Endothelial cell of umbilical vein (primary cell): ENCODE results near the gene ASIP. TPM values are rescaled to one million over a fixed set of nuclear protein-coding genes. Genes with fewer than 3 reads are reported as not detected.

Experiments used
- BruUV-seq: library from RNA; stranded (reverse); fragments of 400-500 nt; replicated peaks from 2 replicates; lab custom pipeline; 2021; lab: Mats Ljungman, UMichigan
- CTCF ChIA-PET: fragments of 300-600, 350-600 bp; sonication (Branson Sonifier 250); formaldehyde crosslinking; loops from one replicate; lab custom pipeline; 2021; ENCODE audit warnings: antibody characterized with exemption, inconsistent platforms; lab: Charles Lee
- POLR2A ChIA-PET: fragments of 300-600, 350-600 bp; sonication (Branson Sonifier 250); formaldehyde crosslinking; loops from one replicate; lab custom pipeline; 2021; ENCODE audit warnings: antibody characterized with exemption, inconsistent platforms; lab: Charles Lee
- DNase-seq: peaks from one replicate; pipeline ENCODE4 v3.0.0-alpha.2; 2011; ENCODE audit warnings: low read depth, low spot score
- FAIRE-seq: peaks from 2 replicates; lab custom pipeline; 2011; peaks lifted over from hg19 to GRCh38; lab: Jason Lieb, UNC
- H2AFZ ChIP-seq: 2 replicates; pipeline ENCODE4 v1.6.0; 2012; ENCODE audit warnings: low read depth, low read length, control low read depth, inconsistent platforms
- H3K27ac ChIP-seq: 2 replicates; pipeline ENCODE4 v1.5.1; 2011; ENCODE audit warnings: low read depth, mild to moderate bottlenecking, control low read depth, low read length, moderate library complexity; ENCODE audit not compliant: insufficient read depth
- H3K27me3 ChIP-seq, 2 experiments: 2 replicates each; pipeline versions ENCODE4 v1.6.0 to v1.6.1; 2011; ENCODE audit warnings: low read length in 2 of 2, mixed read lengths in 1 of 2; ENCODE audit not compliant: control insufficient read depth in 2 of 2, insufficient read depth in 2 of 2
- H3K36me3 ChIP-seq, 2 experiments: 2 replicates in 1 of 2; 3 replicates in 1 of 2; pipeline ENCODE4 v1.5.1; 2011; ENCODE audit warnings: low read length in 2 of 2, mild to moderate bottlenecking in 1 of 2, moderate library complexity in 1 of 2; ENCODE audit not compliant: control insufficient read depth in 2 of 2, insufficient read depth in 2 of 2; ENCODE audit errors: extremely low read depth in 1 of 2
- H3K4me1 ChIP-seq: 3 replicates; pipeline ENCODE4 v1.5.1; 2011; ENCODE audit warnings: mild to moderate bottlenecking, low read length; ENCODE audit not compliant: control insufficient read depth, insufficient read depth; ENCODE audit errors: extremely low read depth
- H3K4me2 ChIP-seq: 2 replicates; pipeline ENCODE4 v1.6.1; 2011; ENCODE audit warnings: low read length, control low read depth, mixed read lengths; ENCODE audit not compliant: insufficient read depth
- H3K4me3 ChIP-seq, 3 experiments: fragments of 200-600 bp in 1 of 3; sonication (generic), shearing (Covaris generic) in 1 of 3; replicated peaks in 1 of 3; 2 replicates each; pipeline ENCODE4 v1.5.1; 2011 to 2016; ENCODE audit warnings: control low read depth in 3 of 3, low read length in 3 of 3, mild to moderate bottlenecking in 2 of 3, inconsistent platforms in 1 of 3, low read depth in 1 of 3, moderate library complexity in 1 of 3; ENCODE audit not compliant: insufficient read depth in 1 of 3
- H3K79me2 ChIP-seq: 2 replicates; pipeline ENCODE4 v1.6.0; 2012; ENCODE audit warnings: low read length, inconsistent platforms; ENCODE audit not compliant: control insufficient read depth, insufficient read depth
- H3K9ac ChIP-seq: replicated peaks from 2 replicates; pipeline ENCODE3; 2011; ENCODE audit warnings: low read length, control low read depth; ENCODE audit not compliant: insufficient read depth; ENCODE audit errors: extremely low read depth
- H3K9me1 ChIP-seq: replicated peaks from 3 replicates; pipeline ENCODE4 v1.6.0; 2011; ENCODE audit warnings: mild to moderate bottlenecking, low read length; ENCODE audit not compliant: control insufficient read depth, insufficient read depth; ENCODE audit errors: extremely low read depth
- H3K9me3 ChIP-seq: replicated peaks from 2 replicates; pipeline ENCODE4 v1.5.1; 2012; ENCODE audit warnings: low read length, inconsistent platforms; ENCODE audit not compliant: control insufficient read depth, insufficient read depth
- H4K20me1 ChIP-seq: replicated peaks from 2 replicates; pipeline ENCODE3; 2011; ENCODE audit warnings: mild to moderate bottlenecking, low read length; ENCODE audit not compliant: control insufficient read depth, insufficient read depth; ENCODE audit errors: extremely low read depth
- CTCF ChIP-seq, 2 donors: IDR thresholded peaks; 1 replicate in 1 of 2; 2 replicates in 1 of 2; pipeline ENCODE4 v1.5.1; 2011; ENCODE audit warnings: low read length in 2 of 2, mild to moderate bottlenecking in 2 of 2, moderate library complexity in 2 of 2, control low read depth in 1 of 2, inconsistent platforms in 1 of 2, low read depth in 1 of 2; ENCODE audit not compliant: insufficient read depth in 1 of 2; ENCODE audit errors: extremely low read depth in 1 of 2
- EZH2 ChIP-seq: IDR thresholded peaks from 2 replicates; pipeline ENCODE4 v1.6.1; 2012; ENCODE audit warnings: borderline replicate concordance, low read depth, mild to moderate bottlenecking, moderate library complexity, low read length, inconsistent platforms; ENCODE audit not compliant: severe bottlenecking
- FOS ChIP-seq: IDR thresholded peaks from 2 replicates; pipeline ENCODE4 v1.6.1; 2011; ENCODE audit warnings: mild to moderate bottlenecking, low read length, moderate library complexity, borderline replicate concordance; ENCODE audit not compliant: insufficient read depth
- GATA2 ChIP-seq: IDR thresholded peaks from 2 replicates; pipeline ENCODE4 v1.7.0; 2011; ENCODE audit warnings: low read depth, mild to moderate bottlenecking, moderate library complexity, mixed read lengths, low read length; ENCODE audit not compliant: insufficient read length, insufficient read depth
- JUN ChIP-seq: IDR thresholded peaks from 2 replicates; pipeline ENCODE4 v1.6.1; 2011; ENCODE audit warnings: borderline replicate concordance, low read depth; ENCODE audit not compliant: insufficient read length, insufficient read depth
- MAX ChIP-seq: IDR thresholded peaks from 2 replicates; pipeline ENCODE4 v1.6.1; 2011; ENCODE audit not compliant: insufficient read depth, insufficient read length
- MYC ChIP-seq: IDR thresholded peaks from one replicate; pipeline ENCODE4 v1.6.1; 2011; ENCODE audit warnings: mild to moderate bottlenecking, low read depth, low read length
- POLR2A ChIP-seq: IDR thresholded peaks from 2 replicates; pipeline ENCODE4 v1.6.1; 2012; ENCODE audit warnings: low read depth, mild to moderate bottlenecking, control low read depth, low read length
- POLR2AphosphoS5 ChIP-seq: IDR thresholded peaks from 2 replicates; pipeline ENCODE4 v1.6.1; 2012; ENCODE audit warnings: low read depth, mild to moderate bottlenecking, control low read depth, low read length, moderate library complexity; ENCODE audit not compliant: insufficient read depth
- dilution Hi-C: fragments of 300-500 bp; cut with MboI; formaldehyde crosslinking; loops from one replicate; pipeline ENCODE4 v1.15.0; 2019; ENCODE audit warnings: low sequenced_read_pairs; ENCODE audit not compliant: extremely low pct_ligation_motif_present
- intact Hi-C: fragments of 100-400 bp; cut with micrococcal nuclease; formaldehyde crosslinking; loops from one replicate; pipeline ENCODE4 v1.10.0; 2022
- polyA plus RNA-seq, 4 experiments: library from polyadenylated mRNA; depleted of rRNA in 3 of 4; stranded (reverse) in 3 of 4; unstranded in 1 of 4; fragments of >200 nt; gene quantifications; 2 replicates each; pipeline versions ENCODE4 v1.2.1 to v1.2.3, GENCODE V29; 2011 to 2012; ENCODE audit warnings: missing spikeins in 1 of 4
- total RNA-seq: library from RNA; stranded (reverse); gene quantifications from 2 replicates; pipeline ENCODE4 v1.2.3, GENCODE V29; 2021

ASIP gene
- total and polyA plus RNA-seq, 2 donors (not counting 3 experiments of a cell fraction or from before 2014, with no cell fraction given), result not detected

GRCh38 chr20:34302312-34302722, 61.1 kb downstream of the ASIP start:
- Histone ChIP-seq H3K27me3 (no peaks in the 10 kb centered on the region), H3K9me1 (no peaks in the 10 kb centered on the region), H3K36me3 (no peaks in the 10 kb centered on the region), H4K20me1 (no peaks in the 10 kb centered on the region), H3K27ac (peak overlapping the region; percentile 83), H3K4me1 (peaks cover 8% of the 10 kb centered on the region), H3K79me2 (peaks cover 39% of the 10 kb centered on the region), H3K4me2 (peak overlapping the region; percentile 97), H3K4me3 (peak overlapping the region; percentile 84 to 94 (median 85)), H3K9ac (peak overlapping the region; percentile 96), H3K9me3 (no peaks in the 10 kb centered on the region), H2AFZ (peak overlapping the region; percentile 77)
- dilution Hi-C loops, result no loop called here
- FAIRE-seq (no peak), DNase-seq (no peak)
- TSS peak; percentile 63 for BruUV-seq
- CTCF ChIA-PET, result interaction anchor here (0.6 to 4.8 kb wide), 4 partner anchors 11 to 467 kb away, joined by 3 to 24 read pairs (median 11); no protein-coding TSS in a partner anchor
- intact Hi-C loops, result loop anchor here (2.0 kb wide), 1 partner anchor 112 kb away; no protein-coding TSS in a partner anchor
- TF ChIP-seq CTCF (IDR thresholded peaks at IDR 0.05; ENCODE audit: extremely low read depth in 1 of 2, insufficient read depth in 1 of 2, low read depth in 1 of 2, low read length in 2 of 2), result peak in 1 of 2 donors; percentile 11
- TF ChIP-seq GATA2, result no peak
- POLR2A ChIA-PET, result no interaction called here

GRCh38 chr20:34302723-34303533, 61.7 kb downstream of the ASIP start, which contains the start of gene AHCY:
Gene AHCY, minus strand, starts transcription at chr20:34303355. Its CDS starts 85 bp downstream, at chr20:34303270.
- Histone ChIP-seq H4K20me1 (no peaks in the 10 kb centered on the region), H3K27me3 (no peaks in the 10 kb centered on the region), H3K36me3 (no peaks in the 10 kb centered on the region), H3K9ac (peak within 1 kb of the TSS; percentile 96), H3K9me3 (no peaks in the 10 kb centered on the region), H3K27ac (peak within 1 kb of the TSS; percentile 83), H3K9me1 (no peaks in the 10 kb centered on the region), H3K4me2 (peak within 1 kb of the TSS; percentile 97), H3K79me2 (peaks cover 36% of the 10 kb centered on the region), H2AFZ (peak within 1 kb of the TSS; percentile 77), H3K4me1 (peaks cover 8% of the 10 kb centered on the region), H3K4me3 (peak within 1 kb of the TSS; percentile 84 to 94 (median 85))
- no TSS peak for BruUV-seq
- FAIRE-seq (peak; percentile 98), DNase-seq (peak; percentile 96)
- dilution Hi-C loops, result no loop called here
- intact Hi-C loops, result loop anchor here (2.0 kb wide), 1 partner anchor 112 kb away; no protein-coding TSS in a partner anchor
- CTCF ChIA-PET, result interaction anchor here (1.1 to 4.8 kb wide), 3 partner anchors 10 to 467 kb away, joined by 3 to 24 read pairs (median 18); no protein-coding TSS in a partner anchor
- POLR2A ChIA-PET, result no interaction called here
- no peak for TF ChIP-seq CTCF (IDR thresholded peaks at IDR 0.05; ENCODE audit: extremely low read depth in 1 of 2, insufficient read depth in 1 of 2, low read depth in 1 of 2, low read length in 2 of 2)
- peak; percentile 74 for TF ChIP-seq POLR2A
- TF ChIP-seq MAX, result peak; percentile 36
- no peak for TF ChIP-seq JUN
- TF ChIP-seq MYC, result peak; percentile 90
- peak; percentile 32 for TF ChIP-seq FOS
- TF ChIP-seq POLR2AphosphoS5, result peak; percentile 83
- TF ChIP-seq EZH2, result no peak
- no peak for TF ChIP-seq GATA2
